Ectodermal cell (in vitro differentiated cells): ENCODE results near the gene SLC23A1.

Experiments used
- H3K27ac ChIP-seq: 2 replicates; pipeline ENCODE4 v1.7.0; 2013; ENCODE audit warnings: mild to moderate bottlenecking, low read depth, low read length; ENCODE audit not compliant: insufficient read depth, poor library complexity, severe bottlenecking
- H3K27me3 ChIP-seq: 2 replicates; pipeline ENCODE4 v1.7.0; 2013; ENCODE audit warnings: mild to moderate bottlenecking, low read length; ENCODE audit not compliant: insufficient read depth, control insufficient read depth, poor library complexity, severe bottlenecking
- H3K36me3 ChIP-seq: one replicate; pipeline ENCODE4 v1.7.0; 2013; ENCODE audit warnings: low read length; ENCODE audit not compliant: control insufficient read depth, insufficient read depth
- H3K4me1 ChIP-seq: one replicate; pipeline ENCODE4 v1.7.0; 2013; ENCODE audit warnings: low read length; ENCODE audit not compliant: control insufficient read depth, insufficient read depth
- H3K4me3 ChIP-seq: 2 replicates; pipeline ENCODE4 v1.7.0; 2013; ENCODE audit warnings: low read depth, low read length, control low read depth; ENCODE audit not compliant: insufficient read depth
- H3K9me3 ChIP-seq: 2 replicates; pipeline ENCODE4 v1.7.0; 2013; ENCODE audit warnings: mild to moderate bottlenecking, low read length, moderate library complexity; ENCODE audit not compliant: control insufficient read depth
- WGBS, 2 experiments: methylation state at CpG; one replicate each; pipeline ENCODE4 v1.1.7; 2013; ENCODE audit warnings: missing lambda C conversion rate in 2 of 2; 5-methylcytosine and 5-hydroxymethylcytosine counted together

SLC23A1 gene

DNA sequence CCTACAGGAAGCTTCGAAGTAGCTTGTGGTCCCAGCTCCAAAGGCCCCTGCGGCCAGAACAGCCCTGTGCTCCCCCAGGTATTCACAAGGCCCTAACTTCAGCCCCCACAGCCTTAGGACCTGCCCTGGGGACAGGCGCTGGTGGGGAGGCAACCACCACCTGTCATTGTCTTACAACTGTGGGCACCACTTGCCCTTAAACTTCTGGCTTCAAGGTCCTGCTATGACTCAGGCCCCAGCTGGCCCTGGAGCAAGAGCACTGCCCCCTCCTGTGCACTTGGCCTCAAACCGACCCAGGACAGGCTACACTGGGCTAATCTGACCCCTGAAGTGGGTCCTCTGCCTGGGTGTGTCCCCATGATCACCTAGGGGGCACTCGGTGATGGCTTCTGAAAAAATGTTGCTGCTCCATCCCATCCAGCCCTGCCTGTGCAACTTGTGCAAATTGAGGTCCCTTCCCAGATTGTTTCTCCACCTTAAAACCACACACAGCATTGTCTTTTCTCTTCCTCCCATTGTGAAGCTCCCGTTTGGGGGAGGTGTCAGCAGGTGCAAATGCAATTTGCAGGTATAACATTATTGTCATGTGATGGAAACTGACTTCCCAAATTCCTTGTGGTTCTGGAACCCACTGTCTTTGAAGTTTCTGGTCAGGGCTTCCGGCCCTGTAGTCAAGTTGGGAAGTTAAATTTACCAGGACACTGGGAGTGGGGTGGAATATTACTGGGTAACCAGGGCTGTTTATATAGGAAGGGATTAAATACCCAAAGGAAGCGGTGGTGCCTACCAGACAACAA lies 12.9 kb upstream of the SLC23A1 start:
- H3K27me3 ChIP-seq: peaks cover 53% of the 10 kb centered on the region
- H3K36me3 ChIP-seq: no peaks in the 10 kb centered on the region
- H3K4me3 ChIP-seq: no peak overlapping the region
- no peak overlapping the region for H3K27ac ChIP-seq
- H3K4me1 ChIP-seq: no peaks in the 10 kb centered on the region
- WGBS, 2 experiments: 81 to 84% methylated on average over 8 of the region's 8 CpGs
- no peaks in the 10 kb centered on the region for H3K9me3 ChIP-seq

DNA sequence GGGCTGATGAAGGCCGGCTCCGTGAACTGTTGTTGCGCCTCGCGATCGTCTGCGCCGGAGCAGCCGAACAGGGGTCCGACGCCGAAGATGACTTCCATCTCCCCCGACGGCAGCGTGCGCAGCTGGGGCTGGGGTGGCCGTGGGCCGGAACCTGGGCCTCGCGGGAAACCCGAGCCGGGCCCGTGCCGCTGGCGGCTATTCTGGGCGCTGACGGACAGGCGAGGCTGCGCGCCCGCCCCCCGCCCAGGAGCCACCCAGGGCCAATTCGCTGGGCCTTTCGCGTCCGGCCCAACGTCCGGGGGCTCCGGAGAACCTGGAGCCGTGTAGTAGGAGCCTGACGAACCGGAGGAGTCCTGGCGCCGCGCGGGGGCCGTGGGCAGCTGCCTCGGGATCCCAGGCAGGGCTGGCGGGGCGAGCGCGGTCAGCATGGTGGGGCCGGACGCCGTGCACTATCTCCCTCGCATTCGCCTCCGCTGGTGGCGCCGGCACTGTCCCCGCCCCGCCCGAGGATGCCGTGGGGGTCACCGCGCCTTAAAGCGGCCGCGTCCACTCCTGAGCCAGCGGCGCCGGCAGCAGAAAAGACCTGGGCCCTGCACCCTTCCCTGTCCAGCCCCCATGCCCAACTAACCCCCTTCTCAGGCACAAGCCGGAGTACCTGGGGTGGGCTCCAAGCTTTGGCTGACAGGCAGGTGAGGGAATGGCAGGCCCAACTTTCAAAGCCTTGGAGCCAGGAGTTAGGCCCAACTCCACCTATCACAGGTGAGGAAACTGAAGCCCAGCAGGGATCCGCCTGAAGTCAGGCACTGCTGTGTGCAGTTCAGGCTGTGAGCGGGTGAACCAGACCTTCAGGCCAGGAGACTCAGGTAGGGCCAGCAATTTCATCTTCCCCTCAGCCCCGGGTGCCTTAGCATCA lies 11.8 kb upstream of the SLC23A1 start, which contains the start of gene PROB1:
Gene PROB1 (minus strand): TSS at position 451 of the 913 bp plus-strand sequence. CDS start 23 bp downstream, at position 428.
- peaks cover 53% of the 10 kb centered on the region for H3K27me3 ChIP-seq
- H3K9me3 ChIP-seq: no peaks in the 10 kb centered on the region
- WGBS, 2 experiments: 41 to 44% methylated on average over 76 of the region's 76 CpGs
- H3K4me1 ChIP-seq: no peaks in the 10 kb centered on the region
- no peaks in the 10 kb centered on the region for H3K36me3 ChIP-seq
- H3K4me3 ChIP-seq: peak within 1 kb of the TSS; percentile 40
- H3K27ac ChIP-seq: no peak within 1 kb of the TSS

DNA sequence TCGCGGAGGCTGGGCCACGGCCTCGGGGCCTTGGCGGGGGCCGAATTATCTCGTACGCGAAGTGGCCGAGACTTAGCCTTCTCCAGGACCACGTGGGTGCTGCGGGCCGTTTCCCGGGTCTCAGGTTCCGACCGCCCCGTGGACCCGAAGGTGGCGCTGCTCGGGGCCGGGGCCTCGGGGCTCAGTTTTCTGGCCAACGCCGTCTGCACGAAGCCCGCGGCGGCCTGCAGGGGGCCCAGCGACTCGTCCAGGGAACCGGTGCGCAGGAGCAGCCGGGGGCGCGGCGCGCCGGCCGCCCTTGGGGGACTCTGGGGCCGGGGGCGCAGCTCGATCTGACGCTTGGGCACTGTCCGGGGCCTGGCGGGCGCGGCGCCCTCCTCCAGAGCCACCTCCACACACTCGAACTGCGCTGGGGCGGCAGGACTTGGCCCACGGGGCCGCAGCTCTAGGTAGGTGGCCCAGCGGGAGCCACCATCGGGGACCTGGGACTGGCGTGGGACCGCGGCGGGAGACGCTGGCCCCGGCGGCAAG lies 11.1 kb upstream of the SLC23A1 start:
- H3K27ac ChIP-seq: no peak overlapping the region
- H3K36me3 ChIP-seq: no peaks in the 10 kb centered on the region
- H3K4me3 ChIP-seq: peak overlapping the region; percentile 40
- peaks cover 53% of the 10 kb centered on the region for H3K27me3 ChIP-seq
- no peaks in the 10 kb centered on the region for H3K9me3 ChIP-seq
- no peaks in the 10 kb centered on the region for H3K4me1 ChIP-seq
- 3% methylated on average over 62 of the region's 62 CpGs for WGBS, 2 experiments

DNA sequence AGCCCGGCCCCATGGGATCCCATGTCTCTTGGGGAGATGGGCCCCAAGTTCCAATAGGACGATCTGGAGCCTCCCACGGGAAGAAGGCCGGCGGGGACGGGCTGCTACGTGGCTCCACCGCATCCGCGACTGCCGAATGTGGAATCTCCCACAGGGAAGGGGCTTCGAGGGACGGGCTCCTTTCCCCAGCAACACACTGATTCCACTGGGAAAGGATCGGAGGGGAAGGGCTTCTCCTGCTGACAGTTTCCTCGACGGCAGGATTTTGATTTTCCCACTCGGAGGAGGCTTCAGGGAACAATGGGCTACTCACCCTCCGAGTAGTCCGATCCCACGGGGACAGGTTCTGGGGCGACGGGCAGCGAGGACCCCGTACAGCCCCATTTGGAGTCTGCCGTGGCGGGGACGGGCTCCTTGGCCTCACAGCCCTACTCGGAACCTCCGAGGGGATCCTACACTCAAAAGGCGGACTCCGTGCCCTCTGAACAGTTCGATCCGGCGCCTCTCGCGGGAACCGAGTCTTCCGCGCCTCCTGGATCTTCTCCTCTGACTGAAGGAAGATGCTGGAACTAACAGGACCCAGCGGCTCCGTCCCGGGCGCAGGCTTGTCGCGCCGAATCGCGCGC lies 10.5 kb upstream of the SLC23A1 start:
- Histone ChIP-seq H3K36me3 (no peaks in the 10 kb centered on the region), H3K27me3 (peaks cover 53% of the 10 kb centered on the region), H3K4me3 (peak overlapping the region; percentile 40), H3K9me3 (no peaks in the 10 kb centered on the region), H3K27ac (no peak overlapping the region), H3K4me1 (no peaks in the 10 kb centered on the region)
- WGBS, 2 experiments: 8 to 9% methylated on average over 49 of the region's 49 CpGs

DNA sequence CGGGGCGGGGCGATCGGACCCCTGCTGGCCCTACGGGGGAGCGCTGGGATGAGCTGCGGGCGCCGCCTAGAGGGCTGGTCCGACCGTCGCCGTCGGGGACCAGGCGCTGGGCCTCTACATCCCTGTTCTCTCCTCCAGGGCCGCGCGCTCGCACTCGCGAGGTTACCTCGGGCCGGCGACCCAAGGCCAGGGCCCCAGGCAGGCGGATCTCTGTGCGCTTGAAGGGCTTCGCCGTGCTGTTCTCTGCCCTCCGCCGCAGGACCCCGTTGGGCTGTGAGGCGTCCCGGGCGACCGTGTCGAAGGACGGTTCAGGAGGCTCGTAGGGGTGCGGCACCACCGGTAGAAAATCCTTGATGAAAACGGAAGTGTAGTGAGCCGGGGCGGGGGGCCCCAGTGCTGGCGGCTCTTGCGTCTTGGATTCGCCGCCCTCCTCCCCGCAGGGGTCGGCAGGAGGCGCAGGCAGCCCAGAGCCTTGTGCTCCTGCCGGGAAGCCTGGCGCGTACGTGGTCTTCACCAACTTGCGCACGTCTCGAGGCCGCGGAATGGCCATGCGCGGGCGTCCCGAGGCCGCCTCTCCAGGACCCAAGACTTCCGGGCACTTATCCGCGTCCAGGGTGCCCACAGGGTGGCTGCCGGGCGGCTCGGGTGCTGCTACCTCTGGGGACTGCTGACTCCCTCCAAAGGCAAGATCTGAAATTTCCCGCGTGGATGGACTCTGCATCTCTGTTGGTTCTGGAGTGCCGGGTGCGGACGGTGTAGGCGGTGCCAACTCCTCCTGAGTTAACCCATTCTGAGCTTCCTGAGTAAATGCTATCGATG lies 9.8 kb upstream of the SLC23A1 start:
- Histone ChIP-seq H3K4me3 (peak overlapping the region; percentile 40), H3K36me3 (no peaks in the 10 kb centered on the region), H3K9me3 (no peaks in the 10 kb centered on the region), H3K4me1 (peaks cover 6% of the 10 kb centered on the region), H3K27ac (no peak overlapping the region), H3K27me3 (peaks cover 53% of the 10 kb centered on the region)
- 1 to 2% methylated on average over 77 of the region's 77 CpGs for WGBS, 2 experiments

DNA sequence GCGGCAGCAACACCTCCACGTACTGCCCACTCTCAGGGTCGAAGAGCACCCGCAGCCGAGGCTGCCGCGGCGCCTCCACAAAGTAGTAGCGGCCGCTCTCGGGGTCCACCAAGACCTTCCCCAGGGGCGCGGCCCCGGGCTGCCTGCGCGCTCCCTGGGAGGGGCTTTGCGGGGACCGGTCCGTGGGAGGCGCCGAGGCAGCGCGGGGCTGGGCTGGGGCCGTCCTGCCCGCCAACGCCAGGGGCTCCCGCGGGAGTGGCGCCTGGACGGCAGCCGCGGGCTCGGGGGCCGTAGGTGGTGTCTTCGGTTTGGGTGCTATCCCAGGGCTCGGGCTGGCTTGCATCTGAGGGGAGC lies 9.2 kb upstream of the SLC23A1 start:
- Histone ChIP-seq H3K27ac (no peak overlapping the region), H3K36me3 (no peaks in the 10 kb centered on the region), H3K9me3 (no peaks in the 10 kb centered on the region), H3K4me3 (peak overlapping the region; percentile 40), H3K4me1 (peaks cover 7% of the 10 kb centered on the region), H3K27me3 (peaks cover 53% of the 10 kb centered on the region)
- WGBS, 2 experiments: 20 to 21% methylated on average over 36 of the region's 36 CpGs

DNA sequence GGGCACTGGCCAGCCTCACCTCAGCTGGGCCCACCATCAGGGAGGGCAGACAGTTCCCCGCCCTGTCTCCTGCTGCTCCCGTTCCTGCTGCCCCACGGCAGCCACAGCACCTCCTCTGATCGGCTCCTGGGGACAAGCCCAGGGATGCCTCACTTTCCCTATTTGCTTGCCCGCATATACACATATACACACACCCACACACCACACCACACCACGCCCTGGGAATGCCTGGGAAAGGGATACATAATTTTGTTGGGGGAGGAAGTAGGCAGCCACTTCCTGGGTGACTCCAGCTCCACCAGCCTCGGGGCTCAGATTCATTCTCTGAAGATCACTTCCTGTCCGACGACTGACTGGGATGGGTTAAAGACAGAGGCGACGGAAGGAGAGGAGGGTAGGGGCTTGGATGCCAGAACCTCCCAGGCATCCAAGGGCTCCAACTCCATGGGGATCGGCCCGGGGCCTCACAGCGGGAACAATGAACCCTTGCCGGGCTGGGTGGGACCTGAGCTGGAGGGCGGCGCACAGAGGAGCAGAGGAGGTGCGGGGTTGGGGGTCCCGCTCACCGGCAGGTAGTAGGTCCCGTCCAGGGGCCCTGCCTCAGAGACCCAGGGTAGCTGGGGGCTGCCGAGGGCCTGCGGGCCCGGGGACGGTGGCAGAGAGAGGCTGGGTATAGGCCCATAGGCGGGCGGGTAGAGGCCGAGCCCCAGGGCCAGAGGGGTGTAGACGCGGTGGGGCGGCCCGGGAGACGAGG lies 8.7 kb upstream of the SLC23A1 start:
- peaks cover 53% of the 10 kb centered on the region for H3K27me3 ChIP-seq
- 73% methylated on average over 31 to 33 of the region's 33 CpGs for WGBS, 2 experiments
- H3K4me3 ChIP-seq: no peak overlapping the region
- H3K9me3 ChIP-seq: no peaks in the 10 kb centered on the region
- no peaks in the 10 kb centered on the region for H3K36me3 ChIP-seq
- H3K4me1 ChIP-seq: peaks cover 7% of the 10 kb centered on the region
- no peak overlapping the region for H3K27ac ChIP-seq

DNA sequence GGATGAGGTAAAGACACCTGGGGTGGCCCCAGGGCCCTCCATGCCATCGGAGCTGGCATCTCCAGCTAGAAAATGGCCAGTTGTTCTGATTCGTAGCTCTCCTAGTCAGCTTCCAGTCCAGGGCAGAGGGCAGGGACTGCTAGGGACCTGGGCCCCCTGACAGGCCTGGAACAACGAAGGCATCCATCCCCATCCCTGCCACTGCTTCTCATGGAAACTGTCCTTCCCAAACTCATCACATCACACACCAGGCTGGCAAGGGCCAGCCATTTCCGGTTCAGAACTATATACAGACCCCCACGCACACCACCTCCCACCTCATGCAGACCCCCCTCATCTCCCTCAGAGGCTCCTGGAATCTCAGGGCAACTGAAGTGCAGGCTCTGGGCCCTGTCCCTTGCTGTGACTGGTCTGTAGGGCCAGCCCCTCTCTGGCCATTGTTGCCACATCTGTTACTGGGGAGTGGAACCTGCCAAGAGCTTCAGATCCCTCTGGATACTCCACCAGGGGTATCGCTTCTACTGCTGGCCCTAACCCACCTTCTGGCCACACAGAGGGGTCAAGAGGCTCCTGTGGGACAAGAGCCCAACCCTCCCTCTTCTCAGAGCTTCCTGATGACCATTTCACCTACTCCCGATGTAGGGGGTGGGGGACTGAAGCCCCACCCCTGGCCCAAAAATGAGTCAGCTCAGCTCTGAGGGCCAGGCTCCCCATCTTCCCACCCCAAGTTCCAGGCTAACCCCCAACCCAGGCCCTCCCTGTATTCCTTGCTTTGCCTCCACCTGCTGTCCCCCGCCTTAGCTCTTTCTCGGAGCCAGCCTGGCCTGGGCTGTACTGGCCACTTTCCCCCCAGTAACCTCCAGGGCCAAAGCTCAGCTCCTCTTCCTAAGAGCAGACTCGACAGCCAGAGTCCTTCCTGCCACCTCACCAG lies 7.8 kb upstream of the SLC23A1 start:
- Histone ChIP-seq H3K4me3 (no peak overlapping the region), H3K36me3 (no peaks in the 10 kb centered on the region), H3K27ac (no peak overlapping the region), H3K9me3 (no peaks in the 10 kb centered on the region), H3K27me3 (peaks cover 49% of the 10 kb centered on the region), H3K4me1 (peaks cover 7% of the 10 kb centered on the region)
- WGBS, 2 experiments: 89 to 91% methylated on average over 10 of the region's 10 CpGs
